Stimulated activated CD8-positive, alpha-beta memory T cell treated with anti-CD3 and anti-CD28 coated beads, Interleukin-7, amount 100 ng/mL, for 4 hours (primary cell): ENCODE data around the gene UBE2R2.
"Not testable (repeated sequence)": the region's sequence is repeated elsewhere in the genome, so short reads cannot be mapped to it uniquely, and the experiment has no call there.

Experiments
- DNase-seq, 2 donors: peaks; one replicate each; pipeline ENCODE4 v3.0.0-alpha.2; 2020; ENCODE audit warnings: low read depth in 2 of 2

UBE2R2 gene

GRCh38 chr9:33840381-33840780 lies 23.4 kb downstream of the UBE2R2 start:
- no peak for DNase-seq

- no peak for DNase-seq
Measured at GRCh38 chr9:33843312-33843961, 26.5 kb downstream of the UBE2R2 start.

GRCh38 chr9:33846231-33846630 lies 29.3 kb downstream of the UBE2R2 start:
- no peak for DNase-seq

GRCh38 chr9:33847894-33848205 lies 30.9 kb downstream of the UBE2R2 start:
- DNase-seq = not testable (repeated sequence)

- no peak for DNase-seq
Measured at GRCh38 chr9:33850267-33850629, 33.3 kb downstream of the UBE2R2 start.

- no peak for DNase-seq
Measured at GRCh38 chr9:33850677-33851076, 33.7 kb downstream of the UBE2R2 start.

GRCh38 chr9:33851301-33851700 lies 34.3 kb downstream of the UBE2R2 start:
- no peak for DNase-seq

GRCh38 chr9:33852216-33852826 lies 35.4 kb downstream of the UBE2R2 start:
- peak; percentile 16 to 27 for DNase-seq

- no peak for DNase-seq
Measured at GRCh38 chr9:33856247-33856646, 39.3 kb downstream of the UBE2R2 start.

- DNase-seq = no peak
Measured at GRCh38 chr9:33858423-33858822, 41.5 kb downstream of the UBE2R2 start.

GRCh38 chr9:33860200-33860871 lies 43.4 kb downstream of the UBE2R2 start:
- DNase-seq = no peak

- no peak for DNase-seq
Measured at GRCh38 chr9:33861917-33862453, 45.0 kb downstream of the UBE2R2 start.

- DNase-seq = not testable (repeated sequence)
Measured at GRCh38 chr9:33863027-33863426, 46.1 kb downstream of the UBE2R2 start.

GRCh38 chr9:33867747-33868439 lies 50.9 kb downstream of the UBE2R2 start:
- DNase-seq = no peak

GRCh38 chr9:33868440-33868973 lies 51.5 kb downstream of the UBE2R2 start:
- no peak for DNase-seq

- DNase-seq = not testable (repeated sequence)
Measured at GRCh38 chr9:33869243-33869642, 52.3 kb downstream of the UBE2R2 start.

- DNase-seq = no peak
Measured at GRCh38 chr9:33877727-33878489, 60.9 kb downstream of the UBE2R2 start.

GRCh38 chr9:33878691-33879366 lies 61.9 kb downstream of the UBE2R2 start:
- DNase-seq = no peak

GRCh38 chr9:33880211-33881089 lies 63.5 kb downstream of the UBE2R2 start:
- no peak for DNase-seq

GRCh38 chr9:33881635-33882034 lies 64.7 kb downstream of the UBE2R2 start:
- DNase-seq = no peak
